Breast epithelium (tissue), 3 donors: ENCODE data around the gene OSBPL2.

ENCODE experiments used
- CTCF ChIP-seq, 3 donors: fragments of 450-650 bp; IDR thresholded peaks; one replicate each; pipeline ENCODE4 v1.5.1; 2016 to 2017; ENCODE audit warnings: antibody characterized with exemption in 3 of 3, mild to moderate bottlenecking in 3 of 3, moderate library complexity in 3 of 3
- POLR2A ChIP-seq: fragments of 450-650 bp; IDR thresholded peaks from one replicate; pipeline ENCODE4 v1.6.1; 2016; ENCODE audit warnings: antibody characterized with exemption, mild to moderate bottlenecking, moderate library complexity

DNA sequence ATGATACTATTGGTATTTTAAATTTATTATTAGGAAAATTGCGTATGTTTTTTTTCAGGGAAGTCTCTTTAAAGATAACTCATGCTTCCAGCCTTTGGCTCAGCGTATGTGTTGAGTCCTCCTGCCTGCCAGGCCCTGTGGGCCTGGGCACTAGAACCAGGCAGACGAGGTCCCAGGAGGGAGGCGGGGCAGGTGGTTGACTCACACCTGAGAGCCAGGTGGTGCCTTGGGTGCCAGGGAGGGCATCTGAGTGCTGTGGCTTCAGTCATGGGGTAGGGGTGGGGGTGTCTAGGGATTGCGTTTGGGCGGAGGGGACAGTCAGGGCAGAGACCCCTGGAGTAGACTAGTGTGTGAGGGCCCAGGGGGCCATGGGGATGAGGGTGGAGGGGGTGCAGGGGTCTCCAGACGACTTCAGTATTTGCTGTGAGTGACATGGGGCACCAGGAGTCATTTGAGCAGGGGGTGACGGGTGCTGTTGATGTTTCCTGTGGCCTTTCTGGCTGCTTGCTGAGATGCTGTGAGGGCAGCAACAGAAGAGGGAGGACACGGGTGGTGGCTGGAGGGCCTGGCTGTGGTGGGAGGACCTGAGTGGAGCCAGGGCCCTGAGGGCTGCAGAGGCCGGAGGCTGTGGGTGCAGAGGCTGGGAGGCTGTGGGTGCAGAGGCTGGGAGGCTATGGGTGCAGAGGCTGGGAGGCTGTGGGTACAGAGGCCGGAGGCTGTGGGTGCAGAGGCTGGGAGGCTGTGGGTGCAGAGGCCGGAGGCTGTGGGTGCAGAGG lies 49.6 kb downstream of the OSBPL2 start:
- TF ChIP-seq CTCF (IDR thresholded peaks at IDR 0.05) (no peak), POLR2A (no peak)
